A673 (cell line): ENCODE data around the gene CLEC16A.

Experiments
- CTCF ChIP-seq: fragments of 300-800, 200-600 bp; sonication (generic); conservative IDR thresholded peaks from 2 replicates; pipeline ENCODE4 v1.5.1; 2017; ENCODE audit warnings: low read depth, mild to moderate bottlenecking, antibody characterized with exemption, low read length, moderate library complexity, mixed read lengths
- EZH2 ChIP-seq: fragments of 200-600 bp; sonication (generic); IDR thresholded peaks from 2 replicates; pipeline ENCODE4 v1.6.1; 2017; ENCODE audit warnings: borderline replicate concordance, low read depth, mild to moderate bottlenecking, mixed read lengths, antibody characterized with exemption, low read length; ENCODE audit not compliant: poor library complexity, severe bottlenecking

- TF ChIP-seq CTCF (no peak), EZH2 (no peak)
Observed at GRCh38 chr16:11205065-11205699, 260.8 kb downstream of the CLEC16A start.
